DMS 273 (cell line): Measurements from ENCODE around the gene L3HYPDH.

Experiments used
- DNase-seq: peaks from one replicate; lab custom pipeline; 2025; ENCODE audit not compliant: unreplicated experiment; lab: John Stamatoyannopoulos, UW

Gene L3HYPDH

DNA sequence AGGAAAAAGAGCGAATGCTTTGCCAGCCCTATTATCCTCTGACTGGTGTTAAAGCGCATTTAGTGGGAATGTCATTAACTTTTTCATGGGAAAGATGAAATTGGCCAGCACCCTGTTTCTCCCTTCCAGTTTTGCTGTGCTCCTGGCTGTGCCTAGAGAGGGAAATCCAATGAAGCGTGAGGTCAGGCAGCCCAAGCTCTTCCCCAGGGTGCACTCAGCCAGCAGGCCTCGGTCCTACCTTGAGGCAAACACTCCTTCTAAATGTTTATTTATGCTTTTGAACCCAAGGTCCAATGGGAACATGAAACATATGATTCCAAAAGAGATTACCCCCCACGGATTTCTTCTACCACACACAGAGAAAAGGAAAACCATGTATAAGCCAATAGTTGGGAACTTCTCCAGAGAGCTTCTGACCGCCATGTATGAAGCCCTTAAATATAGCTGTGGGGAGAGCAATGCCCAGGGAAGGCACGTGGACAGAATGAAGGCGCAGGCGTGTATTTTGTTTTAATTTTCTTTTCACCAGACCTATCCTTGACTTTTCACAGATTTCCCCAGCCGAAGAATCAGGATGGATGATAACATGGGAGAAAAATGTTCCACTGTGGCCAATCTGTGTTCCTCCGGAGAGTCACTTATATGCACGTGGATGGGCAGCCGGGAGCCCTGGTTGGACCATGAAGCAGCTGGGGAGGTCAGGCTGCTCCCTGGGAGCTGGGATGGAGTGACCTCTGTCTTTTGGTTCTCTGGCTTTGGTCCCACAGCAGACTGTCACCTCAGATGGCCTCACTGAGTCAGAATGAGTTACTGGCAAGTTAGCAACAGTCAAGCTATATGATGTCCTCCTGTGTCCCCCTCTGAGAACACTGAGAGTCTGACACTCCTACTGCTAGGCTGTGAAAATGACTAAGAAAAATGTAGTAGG is 56.3 kb downstream of the L3HYPDH start:
- peak; percentile 19 for DNase-seq

DNA sequence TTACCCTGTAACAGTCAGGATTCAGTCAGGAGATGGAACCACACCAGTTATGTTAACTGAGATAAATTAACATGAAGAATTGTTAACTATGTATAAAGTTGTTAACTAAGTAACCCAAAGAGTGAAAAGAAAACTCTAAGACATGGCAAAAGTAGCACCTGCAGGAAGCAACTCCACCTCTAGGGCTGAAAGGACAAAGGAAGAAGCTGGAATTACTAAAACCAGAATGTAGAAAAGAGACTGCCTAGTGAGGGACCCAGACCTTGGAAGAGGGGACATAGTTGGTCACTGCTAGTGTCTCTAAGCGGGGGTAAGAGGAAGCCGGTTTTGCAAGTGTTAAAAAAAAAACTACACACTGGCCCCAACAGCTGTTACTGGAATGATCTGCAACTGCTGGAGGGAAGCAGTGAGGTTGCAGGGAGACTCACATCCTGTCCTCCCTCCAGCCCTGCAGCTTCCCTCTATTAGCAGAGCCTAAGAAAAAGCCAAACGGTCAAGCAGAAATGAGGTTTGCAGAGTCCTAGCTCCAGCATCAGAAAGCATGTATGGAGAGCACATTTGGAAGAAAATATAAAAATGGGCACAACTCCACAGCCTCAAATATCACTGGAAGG is 58.8 kb downstream of the L3HYPDH start:
- DNase-seq = peak; percentile 31

DNA sequence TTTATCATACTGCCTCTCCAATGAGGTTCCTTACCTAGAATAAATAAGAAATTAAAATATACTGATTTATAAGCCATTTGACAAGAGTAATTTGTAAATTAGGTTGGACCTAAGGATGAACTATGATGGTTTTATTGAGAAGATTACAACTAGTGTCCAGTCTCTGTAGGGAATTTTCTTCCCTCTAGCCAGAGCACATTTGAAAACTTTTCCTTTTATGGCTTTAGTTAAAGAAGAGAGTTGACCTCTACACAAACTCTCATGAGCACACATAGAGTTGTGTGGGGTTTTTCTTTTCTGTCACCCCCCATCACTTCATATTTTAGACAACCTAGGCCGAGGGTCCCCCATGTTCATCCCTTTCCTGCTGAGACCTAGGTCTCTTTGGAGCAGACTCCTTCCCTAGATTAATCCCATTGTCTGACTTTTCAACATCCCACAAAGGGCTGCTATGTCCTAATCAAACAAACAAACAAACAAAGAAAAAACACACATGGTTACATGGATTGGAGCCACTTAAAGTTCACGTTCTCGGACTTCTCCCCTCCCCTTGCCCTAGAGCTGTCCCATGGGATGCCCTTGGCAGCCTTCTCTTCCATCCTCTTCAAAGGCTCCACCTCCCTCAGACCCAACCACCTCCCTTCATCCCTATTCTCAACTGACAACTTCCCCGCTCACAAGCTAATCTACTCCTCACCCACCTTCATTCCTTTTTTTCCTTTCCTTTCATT is 59.7 kb downstream of the L3HYPDH start:
- no peak for DNase-seq
